Measurements from ENCODE around the gene BLTP2.
A peak's percentile ranks its signal among the peaks of the same experiment; 100 is the strongest.

The BLTP2 gene

GRCh38 chr17:28644787-28645575 is at the start of gene BLTP2:
TSS of gene BLTP2 (minus strand) at chr17:28645158. CDS start at chr17:28645056, 102 bp downstream.
- Histone ChIP-seq H3K9me2 (replicated peaks; ENCODE audit: control insufficient read depth, low read length) (no peaks in the 10 kb centered on the region), H3K79me2 (ENCODE audit: control insufficient read depth, low read length) (peaks cover 54% of the 10 kb centered on the region), H3K36me3 (ENCODE audit: control insufficient read depth, low read length) (peaks cover 58% of the 10 kb centered on the region), H3K4me2 (ENCODE audit: low read length) (peak within 1 kb of the TSS; percentile 84), H3K27me3 (ENCODE audit: control insufficient read depth, low read length) (no peaks in the 10 kb centered on the region), H3K9me3 (ENCODE audit: control insufficient read depth, insufficient read depth, low read length) (no peaks in the 10 kb centered on the region), H3K4me1 (ENCODE audit: control insufficient read depth, low read length) (peaks cover 36% of the 10 kb centered on the region), H3F3A (ENCODE audit: control insufficient read depth, insufficient read depth) (peaks cover 20% of the 10 kb centered on the region), H4K20me1 (ENCODE audit: control insufficient read depth, insufficient read depth, low read depth, low read length) (peaks cover 19% of the 10 kb centered on the region), H3K27ac (ENCODE audit: low read depth, low read length) (peak within 1 kb of the TSS; percentile 73), H3K4me3 (ENCODE audit: low read length) (peak within 1 kb of the TSS; percentile 97)
- TF ChIP-seq EZH2phosphoT487 (IDR thresholded peaks at IDR 0.05; ENCODE audit: borderline replicate concordance, low read length) (no peak), CTCF (IDR thresholded peaks at IDR 0.05; ENCODE audit: low read depth, low read length, poor library complexity, severe bottlenecking) (no peak)

- no peaks in the 10 kb centered on the region for H3K27me3 ChIP-seq (ENCODE audit: control insufficient read depth, low read length)
- H3K36me3 ChIP-seq (ENCODE audit: control insufficient read depth, low read length) = peaks cover 80% of the 10 kb centered on the region
- H3K4me2 ChIP-seq (ENCODE audit: low read length) = no peak overlapping the region
- H3K27ac ChIP-seq (ENCODE audit: low read depth, low read length) = no peak overlapping the region
- no peak for TF ChIP-seq EZH2phosphoT487 (IDR thresholded peaks at IDR 0.05; ENCODE audit: borderline replicate concordance, low read length)
- TF ChIP-seq CTCF (IDR thresholded peaks at IDR 0.05; ENCODE audit: low read depth, low read length, poor library complexity, severe bottlenecking) = no peak
- no peaks in the 10 kb centered on the region for H3K4me1 ChIP-seq (ENCODE audit: control insufficient read depth, low read length)
- no peaks in the 10 kb centered on the region for H3K79me2 ChIP-seq (ENCODE audit: control insufficient read depth, low read length)
- H3K9me2 ChIP-seq (replicated peaks; ENCODE audit: control insufficient read depth, low read length) = no peaks in the 10 kb centered on the region
- no peaks in the 10 kb centered on the region for H3F3A ChIP-seq (ENCODE audit: control insufficient read depth, insufficient read depth)
- no peaks in the 10 kb centered on the region for H4K20me1 ChIP-seq (ENCODE audit: control insufficient read depth, insufficient read depth, low read depth, low read length)
- no peak overlapping the region for H3K4me3 ChIP-seq (ENCODE audit: low read length)
- no peaks in the 10 kb centered on the region for H3K9me3 ChIP-seq (ENCODE audit: control insufficient read depth, insufficient read depth, low read length)
Observed at GRCh38 chr17:28693869-28694268, 48.9 kb upstream of the BLTP2 start.

GRCh38 chr17:28689011-28689410 is 44.1 kb upstream of the BLTP2 start:
- TF ChIP-seq EZH2phosphoT487 (IDR thresholded peaks at IDR 0.05; ENCODE audit: borderline replicate concordance, low read length) = no peak
- no peak for TF ChIP-seq CTCF (IDR thresholded peaks at IDR 0.05; ENCODE audit: low read depth, low read length, poor library complexity, severe bottlenecking)
- H3K9me3 ChIP-seq (ENCODE audit: control insufficient read depth, insufficient read depth, low read length) = no peaks in the 10 kb centered on the region

More at GRCh38 chr17:28689011-28689410, 44.1 kb upstream of the BLTP2 start:
- Histone ChIP-seq H4K20me1 (ENCODE audit: control insufficient read depth, insufficient read depth, low read depth, low read length) (no peaks in the 10 kb centered on the region), H3K79me2 (ENCODE audit: control insufficient read depth, low read length) (no peaks in the 10 kb centered on the region), H3F3A (ENCODE audit: control insufficient read depth, insufficient read depth) (no peaks in the 10 kb centered on the region), H3K4me3 (ENCODE audit: low read length) (no peak overlapping the region), H3K27ac (ENCODE audit: low read depth, low read length) (no peak overlapping the region), H3K9me2 (replicated peaks; ENCODE audit: control insufficient read depth, low read length) (no peaks in the 10 kb centered on the region), H3K4me2 (ENCODE audit: low read length) (no peak overlapping the region), H3K27me3 (ENCODE audit: control insufficient read depth, low read length) (no peaks in the 10 kb centered on the region), H3K4me1 (ENCODE audit: control insufficient read depth, low read length) (no peaks in the 10 kb centered on the region), H3K36me3 (ENCODE audit: control insufficient read depth, low read length) (peaks cover 77% of the 10 kb centered on the region)
